Measurements from ENCODE around the gene GLT6D1. TPM values are rescaled to one million over a fixed set of nuclear protein-coding genes. Genes with fewer than 3 reads are reported as not detected.

GLT6D1 gene
- total and polyA plus RNA-seq, 2 of the 8 experiments (the other 6 are each of a cell fraction or from before 2014, with no cell fraction given): 1.3 to 2.1 TPM

- TF ChIP-seq USF2 (IDR thresholded peaks at IDR 0.05; ENCODE audit: low read length): no peak
- TF ChIP-seq ZNF274 (IDR thresholded peaks at IDR 0.05; ENCODE audit: borderline replicate concordance, extremely low read depth, low read length): no peak
- TF ChIP-seq EGR1 (IDR thresholded peaks at IDR 0.05; ENCODE audit: borderline replicate concordance, low read depth, low read length): no peak
- no peak for TF ChIP-seq BRCA1 (IDR thresholded peaks at IDR 0.05; ENCODE audit: low read depth, low read length)
- TF ChIP-seq SIN3A (conservative IDR thresholded peaks at IDR 0.05 in 1 of 2, IDR thresholded peaks at IDR 0.05 in 1 of 2; ENCODE audit: low read depth in 1 of 2, low read length in 2 of 2): no peak
Observed at GRCh38 chr9:135574943-135575342, 64.4 kb downstream of the GLT6D1 start (continued).

All from H1 (cell line).